Urinary bladder (tissue), 4 donors: ENCODE results near the gene CDK16. TPM values are rescaled to one million over a fixed set of nuclear protein-coding genes. Genes with fewer than 3 reads are reported as not detected.
"Not testable (repeated sequence)": the region's sequence is repeated elsewhere in the genome, so short reads cannot be mapped to it uniquely, and the experiment has no call there.

ENCODE experiments used
- DNase-seq: peaks from one replicate; pipeline ENCODE4 v3.0.0-alpha.2; 2015; ENCODE audit errors: extremely low spot score
- H3K27ac ChIP-seq: one replicate; pipeline ENCODE4 v1.5.1; 2013; ENCODE audit warnings: low read depth, mild to moderate bottlenecking, moderate library complexity
- H3K36me3 ChIP-seq: one replicate; pipeline ENCODE4 v1.6.1; 2013; ENCODE audit warnings: mild to moderate bottlenecking, moderate library complexity; ENCODE audit not compliant: insufficient read depth
- H3K4me1 ChIP-seq: one replicate; pipeline ENCODE4 v1.6.1; 2013; ENCODE audit warnings: mild to moderate bottlenecking, moderate library complexity; ENCODE audit not compliant: insufficient read depth
- H3K4me3 ChIP-seq: one replicate; pipeline ENCODE4 v1.5.1; 2013; ENCODE audit warnings: low read depth, low read length
- WGBS: extraction: QIAGEN DNeasy Blood & Tissue Kit; methylation state at CpG from one replicate; pipeline ENCODE4 v1.1.7; 2013; 5-methylcytosine and 5-hydroxymethylcytosine counted together
- polyA plus RNA-seq: library from polyadenylated mRNA; stranded (reverse); fragments of 200-250 nt; gene quantifications from one replicate; pipeline ENCODE4 v1.2.3, GENCODE V29; 2013
- total RNA-seq: library from RNA; depleted of rRNA; stranded (reverse); fragments of >200 nt; gene quantifications from one replicate; pipeline ENCODE4 v1.2.3, GENCODE V29; 2014
- donor health status: healthy with polysubstance abuse.
- donor health status: healthy.

Gene CDK16
- total and polyA plus RNA-seq, 2 donors = 49.1 to 56.8 TPM

GRCh38 chrX:47247206-47247998 lies 28.9 kb downstream of the CDK16 start:
- Histone ChIP-seq H3K27ac (no peak overlapping the region), H3K4me3 (no peak overlapping the region), H3K4me1 (no peaks in the 10 kb centered on the region), H3K36me3 (peaks cover 2% of the 10 kb centered on the region)
- WGBS = 77% methylated on average over 23 of the region's 23 CpGs
- DNase-seq = no peak

- 74% methylated on average over 13 of the region's 13 CpGs for WGBS
These were observed 29.5 kb downstream of the CDK16 start for GRCh38 chrX:47247999-47248320.

GRCh38 chrX:47248576-47248975 lies 30.1 kb downstream of the CDK16 start:
- WGBS = 90% methylated on average over 6 of the region's 6 CpGs
- Histone ChIP-seq H3K36me3 (no peaks in the 10 kb centered on the region), H3K4me1 (no peaks in the 10 kb centered on the region), H3K4me3 (no peak overlapping the region), H3K27ac (no peak overlapping the region)
- DNase-seq = no peak

More at GRCh38 chrX:47247999-47248320, 29.5 kb downstream of the CDK16 start:
- H3K36me3 ChIP-seq = peaks cover 2% of the 10 kb centered on the region
- H3K27ac ChIP-seq = no peak overlapping the region
- H3K4me3 ChIP-seq = no peak overlapping the region
- no peak for DNase-seq
- H3K4me1 ChIP-seq = no peaks in the 10 kb centered on the region

- Histone ChIP-seq H3K4me1 (no peaks in the 10 kb centered on the region), H3K36me3 (no peaks in the 10 kb centered on the region), H3K27ac (no peak overlapping the region), H3K4me3 (no peak overlapping the region)
- 77% methylated on average over 6 of the region's 6 CpGs for WGBS
- DNase-seq = no peak
These were observed 31.5 kb downstream of the CDK16 start for GRCh38 chrX:47250017-47250347.

GRCh38 chrX:47257620-47258019 lies 39.1 kb downstream of the CDK16 start:
- H3K27ac ChIP-seq, H3K4me1 ChIP-seq, H3K4me3 ChIP-seq, H3K36me3 ChIP-seq, DNase-seq: not testable (repeated sequence)
- 91% methylated on average over 12 of the region's 12 CpGs for WGBS

GRCh38 chrX:47264483-47265173 lies 46.1 kb downstream of the CDK16 start:
- H3K4me1 ChIP-seq = no peaks in the 10 kb centered on the region
- no peak overlapping the region for H3K27ac ChIP-seq
- no peaks in the 10 kb centered on the region for H3K36me3 ChIP-seq
- H3K4me3 ChIP-seq = no peak overlapping the region
- DNase-seq = no peak
- WGBS = 66% methylated on average over 7 of the region's 7 CpGs

- Histone ChIP-seq H3K27ac (no peak overlapping the region), H3K4me3 (no peak overlapping the region), H3K4me1 (no peaks in the 10 kb centered on the region), H3K36me3 (no peaks in the 10 kb centered on the region)
- DNase-seq = no peak
- 85% methylated on average over 7 of the region's 7 CpGs for WGBS
These were observed 48.2 kb downstream of the CDK16 start for GRCh38 chrX:47266643-47267042.

- H3K4me1 ChIP-seq = no peaks in the 10 kb centered on the region
- H3K4me3 ChIP-seq = no peak overlapping the region
- H3K27ac ChIP-seq = no peak overlapping the region
- DNase-seq = no peak
- WGBS = 63% methylated on average over 2 of the region's 2 CpGs
- H3K36me3 ChIP-seq = no peaks in the 10 kb centered on the region
These were observed 53.5 kb downstream of the CDK16 start for GRCh38 chrX:47272013-47272408.

- no peaks in the 10 kb centered on the region for H3K36me3 ChIP-seq
- 85% methylated on average over 7 of the region's 7 CpGs for WGBS
- DNase-seq = no peak
- no peak overlapping the region for H3K4me3 ChIP-seq
- no peaks in the 10 kb centered on the region for H3K4me1 ChIP-seq
- H3K27ac ChIP-seq = no peak overlapping the region
These were observed 54.7 kb downstream of the CDK16 start for GRCh38 chrX:47273011-47273730.

- H3K4me3 ChIP-seq = no peak overlapping the region
- H3K27ac ChIP-seq = no peak overlapping the region
- 32% methylated on average over 2 of the region's 2 CpGs for WGBS
- H3K4me1 ChIP-seq = no peaks in the 10 kb centered on the region
- H3K36me3 ChIP-seq = no peaks in the 10 kb centered on the region
- no peak for DNase-seq
These were observed 60.2 kb downstream of the CDK16 start for GRCh38 chrX:47278691-47279090.

Other genes with a start within 250 kb of the CDK16 start
- 4.8 TPM for gene RGN, start 140.2 kb upstream of the CDK16 start, total RNA-seq
- gene RGN, start 140.2 kb upstream of the CDK16 start, polyA plus RNA-seq = 7.2 TPM
- gene NDUFB11, start 74.0 kb upstream of the CDK16 start, total RNA-seq = 47.5 TPM
- 73.6 TPM for gene NDUFB11, start 74.0 kb upstream of the CDK16 start, polyA plus RNA-seq
- 22.4 TPM for gene RBM10, start 73.5 kb upstream of the CDK16 start, total RNA-seq
- 34.7 TPM for gene RBM10, start 73.5 kb upstream of the CDK16 start, polyA plus RNA-seq
- gene UBA1, start 24.9 kb upstream of the CDK16 start, total RNA-seq = 61.0 TPM
- 119 TPM for gene UBA1, start 24.9 kb upstream of the CDK16 start, polyA plus RNA-seq
- 52.5 TPM for gene USP11, start 14.3 kb downstream of the CDK16 start, total RNA-seq
- 45.6 TPM for gene USP11, start 14.3 kb downstream of the CDK16 start, polyA plus RNA-seq
- 0.53 TPM for gene ZNF157, start 151.9 kb downstream of the CDK16 start, total RNA-seq
- 0.10 TPM for gene ZNF157, start 151.9 kb downstream of the CDK16 start, polyA plus RNA-seq